ENCODE measurements around the gene GOLIM4. TPM values are rescaled to one million over a fixed set of nuclear protein-coding genes. Genes with fewer than 3 reads are reported as not detected.

The GOLIM4 gene
- total RNA-seq, 1 donor from 2014 or later = 27.9 TPM

DNA sequence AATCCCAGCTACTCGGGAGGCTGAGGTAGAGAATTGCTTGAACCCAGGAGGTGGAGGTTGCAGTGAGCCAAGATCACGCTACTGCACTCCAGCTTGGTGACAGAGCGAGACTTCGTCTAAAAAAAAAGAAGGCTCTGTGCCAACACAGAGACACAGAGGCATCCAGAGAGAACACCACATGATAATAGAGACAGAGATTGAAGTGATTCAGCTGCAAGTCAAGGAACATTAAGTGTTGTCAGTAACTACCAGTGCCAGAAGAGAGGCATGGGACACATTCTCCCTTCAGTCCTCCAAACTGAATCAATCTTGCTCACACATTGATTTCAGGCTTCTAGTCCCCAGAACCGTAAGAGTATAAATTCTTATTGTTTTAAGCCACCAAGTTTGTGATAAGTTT is 97.5 kb downstream of the GOLIM4 start:
- no peak for TF ChIP-seq CTCF (IDR thresholded peaks at IDR 0.05; ENCODE audit: insufficient read depth, low read length, poor library complexity, severe bottlenecking)
- Histone ChIP-seq H3K27me3 (ENCODE audit: control insufficient read depth, insufficient read depth, low read length) (no peaks in the 10 kb centered on the region), H3K4me3 (ENCODE audit: low read depth, low read length) (no peak overlapping the region), H3K36me3 (ENCODE audit: control insufficient read depth, insufficient read depth, low read length) (no peaks in the 10 kb centered on the region)
- DNase-seq (ENCODE audit: low read depth) = no peak

DNA sequence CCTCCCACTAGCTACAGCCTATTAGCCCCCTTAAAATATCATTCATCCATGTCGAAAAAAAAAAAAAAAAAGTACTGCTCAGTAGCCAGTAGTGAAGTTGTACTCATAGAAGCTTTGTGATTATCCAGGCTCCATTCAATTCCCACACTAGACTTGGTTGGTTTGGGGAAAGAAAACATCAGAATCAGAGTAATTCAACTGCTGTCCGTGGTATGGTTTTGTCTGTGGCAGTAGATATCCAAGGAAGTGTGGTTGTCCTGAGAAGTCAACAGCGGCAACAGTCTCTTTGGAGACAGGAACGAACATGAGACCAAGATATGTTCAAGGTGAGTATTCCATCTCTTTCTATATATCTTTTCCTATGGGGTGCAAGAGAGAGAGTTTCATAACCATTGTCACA is 99.2 kb downstream of the GOLIM4 start:
- no peaks in the 10 kb centered on the region for H3K36me3 ChIP-seq (ENCODE audit: control insufficient read depth, insufficient read depth, low read length)
- no peaks in the 10 kb centered on the region for H3K27me3 ChIP-seq (ENCODE audit: control insufficient read depth, insufficient read depth, low read length)
- TF ChIP-seq CTCF (IDR thresholded peaks at IDR 0.05; ENCODE audit: insufficient read depth, low read length, poor library complexity, severe bottlenecking) = no peak
- no peak for DNase-seq (ENCODE audit: low read depth)
- no peak overlapping the region for H3K4me3 ChIP-seq (ENCODE audit: low read depth, low read length)

DNA sequence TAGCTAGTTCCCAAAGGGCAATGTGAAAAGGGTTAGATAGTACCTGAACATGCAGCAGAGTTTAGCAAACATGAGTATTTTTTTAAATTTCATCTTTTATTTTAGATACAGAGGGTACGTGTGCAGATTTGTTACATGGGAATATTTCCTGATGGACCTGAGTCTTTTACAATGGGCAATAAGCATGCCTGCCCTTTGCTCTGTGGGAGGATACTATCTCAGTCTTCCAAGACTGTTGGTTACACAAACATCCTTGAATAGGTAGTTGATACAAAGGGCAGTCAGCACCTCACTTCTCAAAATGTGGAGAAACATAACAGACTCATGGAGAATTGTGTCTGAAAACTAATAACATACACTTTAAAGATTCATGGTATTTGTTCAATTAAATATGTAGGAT is 103.3 kb downstream of the GOLIM4 start:
- Histone ChIP-seq H3K36me3 (ENCODE audit: control insufficient read depth, insufficient read depth, low read length) (no peaks in the 10 kb centered on the region), H3K27me3 (ENCODE audit: control insufficient read depth, insufficient read depth, low read length) (no peaks in the 10 kb centered on the region), H3K4me3 (ENCODE audit: low read depth, low read length) (no peak overlapping the region)
- TF ChIP-seq CTCF (IDR thresholded peaks at IDR 0.05; ENCODE audit: insufficient read depth, low read length, poor library complexity, severe bottlenecking) = no peak
- no peak for DNase-seq (ENCODE audit: low read depth)

- no peak for TF ChIP-seq CTCF (IDR thresholded peaks at IDR 0.05; ENCODE audit: insufficient read depth, low read length, poor library complexity, severe bottlenecking)
- no peaks in the 10 kb centered on the region for H3K36me3 ChIP-seq (ENCODE audit: control insufficient read depth, insufficient read depth, low read length)
- DNase-seq (ENCODE audit: low read depth) = no peak
- no peaks in the 10 kb centered on the region for H3K27me3 ChIP-seq (ENCODE audit: control insufficient read depth, insufficient read depth, low read length)
- no peak overlapping the region for H3K4me3 ChIP-seq (ENCODE audit: low read depth, low read length)
These were observed 104.5 kb downstream of the GOLIM4 start for GRCh38 chr3:167991213-167991612.

GRCh38 chr3:167989999-167990398 is 105.7 kb downstream of the GOLIM4 start:
- H3K27me3 ChIP-seq (ENCODE audit: control insufficient read depth, insufficient read depth, low read length) = no peaks in the 10 kb centered on the region
- H3K36me3 ChIP-seq (ENCODE audit: control insufficient read depth, insufficient read depth, low read length) = no peaks in the 10 kb centered on the region
- no peak for DNase-seq (ENCODE audit: low read depth)
- no peak overlapping the region for H3K4me3 ChIP-seq (ENCODE audit: low read depth, low read length)
- TF ChIP-seq CTCF (IDR thresholded peaks at IDR 0.05; ENCODE audit: insufficient read depth, low read length, poor library complexity, severe bottlenecking) = no peak

- Histone ChIP-seq H3K27me3 (ENCODE audit: control insufficient read depth, insufficient read depth, low read length) (no peaks in the 10 kb centered on the region), H3K36me3 (ENCODE audit: control insufficient read depth, insufficient read depth, low read length) (no peaks in the 10 kb centered on the region), H3K4me3 (ENCODE audit: low read depth, low read length) (no peak overlapping the region)
- DNase-seq (ENCODE audit: low read depth) = no peak
- no peak for TF ChIP-seq CTCF (IDR thresholded peaks at IDR 0.05; ENCODE audit: insufficient read depth, low read length, poor library complexity, severe bottlenecking)
These were observed 106.7 kb downstream of the GOLIM4 start for GRCh38 chr3:167989066-167989465.

All from kidney epithelial cell (primary cell).